CD14-positive monocyte (primary cell): ENCODE measurements around the gene PTGDS. TPM values are rescaled to one million over a fixed set of nuclear protein-coding genes. Genes with fewer than 3 reads are reported as not detected.

Experiments
- DNase-seq, 3 donors: peaks; one replicate each; pipeline ENCODE4 v3.0.0-alpha.2; 2011 to 2022
- H2AFZ ChIP-seq: 2 replicates; pipeline ENCODE4 v1.6.0; 2012; ENCODE audit warnings: mild to moderate bottlenecking, low read depth, low read length, inconsistent platforms; ENCODE audit not compliant: insufficient read depth, poor library complexity, severe bottlenecking
- H3K27ac ChIP-seq, 2 donors: 1 replicate in 1 of 2; 2 replicates in 1 of 2; pipeline ENCODE4 v1.5.1; 2012 to 2013; ENCODE audit warnings: low read length in 2 of 2, control low read depth in 1 of 2, inconsistent platforms in 1 of 2, low read depth in 1 of 2, mild to moderate bottlenecking in 1 of 2
- H3K27me3 ChIP-seq, 2 donors: one replicate each; pipeline versions ENCODE4 v1.6.0 to v1.6.1; 2011 to 2013; ENCODE audit warnings: low read length in 2 of 2; ENCODE audit not compliant: control insufficient read depth in 2 of 2, insufficient read depth in 2 of 2
- H3K36me3 ChIP-seq, 2 donors: replicated peaks in 1 of 2; 1 replicate in 1 of 2; 2 replicates in 1 of 2; pipeline versions ENCODE4 v1.5.1 to v1.6.1; 2012 to 2013; ENCODE audit warnings: low read length in 2 of 2, control low read depth in 1 of 2, inconsistent platforms in 1 of 2, mild to moderate bottlenecking in 1 of 2; ENCODE audit not compliant: insufficient read depth in 2 of 2, control insufficient read depth in 1 of 2
- H3K4me1 ChIP-seq, 2 donors: 1 replicate in 1 of 2; 2 replicates in 1 of 2; pipeline versions ENCODE4 v1.5.1 to v1.6.1; 2012 to 2013; ENCODE audit warnings: low read length in 2 of 2, control low read depth in 1 of 2, inconsistent platforms in 1 of 2, mild to moderate bottlenecking in 1 of 2, moderate library complexity in 1 of 2; ENCODE audit not compliant: insufficient read depth in 2 of 2, control insufficient read depth in 1 of 2
- H3K4me2 ChIP-seq: replicated peaks from 2 replicates; pipeline ENCODE3; 2012; ENCODE audit warnings: low read length, moderate library complexity, mild to moderate bottlenecking; ENCODE audit not compliant: poor library complexity, severe bottlenecking; ENCODE audit errors: extremely low read depth
- H3K4me3 ChIP-seq, 3 experiments: fragments of 200-600 bp in 1 of 3; sonication (generic) in 1 of 3; replicated peaks in 1 of 3; 1 replicate in 2 of 3; 2 replicates in 1 of 3; pipeline ENCODE4 v1.5.1; 2011 to 2013; ENCODE audit warnings: low read length in 3 of 3, mild to moderate bottlenecking in 3 of 3, control low read depth in 2 of 3, low read depth in 2 of 3, inconsistent platforms in 1 of 3, moderate library complexity in 1 of 3
- H3K79me2 ChIP-seq: 2 replicates; pipeline ENCODE4 v1.6.0; 2012; ENCODE audit warnings: mild to moderate bottlenecking, control low read depth, inconsistent platforms, low read length, moderate library complexity; ENCODE audit not compliant: insufficient read depth
- H3K9ac ChIP-seq: 2 replicates; pipeline ENCODE4 v1.6.0; 2017; ENCODE audit warnings: low read length, mild to moderate bottlenecking; ENCODE audit not compliant: insufficient read depth, poor library complexity, severe bottlenecking
- H3K9me3 ChIP-seq, 2 donors: replicated peaks in 1 of 2; 1 replicate in 1 of 2; 2 replicates in 1 of 2; pipeline versions ENCODE4 v1.5.1 to v1.6.1; 2012 to 2013; ENCODE audit warnings: low read length in 2 of 2, control low read depth in 1 of 2; ENCODE audit not compliant: control insufficient read depth in 1 of 2, insufficient read depth in 1 of 2
- H4K20me1 ChIP-seq: 2 replicates; pipeline ENCODE4 v1.6.0; 2012; ENCODE audit warnings: mild to moderate bottlenecking, low read length, control low read depth, moderate library complexity; ENCODE audit not compliant: insufficient read depth
- H3K27ac Mint-ChIP-seq, 7 donors: one replicate each; pipeline ENCODE4 v1.8.0; 2020; ENCODE audit warnings: mild to moderate bottlenecking in 7 of 7, mixed read lengths in 7 of 7, moderate library complexity in 6 of 7, inconsistent platforms in 2 of 7
- H3K27me3 Mint-ChIP-seq, 3 donors: one replicate each; pipeline ENCODE4 v1.8.0; 2021 to 2022; ENCODE audit warnings: low read depth in 3 of 3, mild to moderate bottlenecking in 3 of 3, mixed read lengths in 3 of 3, moderate library complexity in 3 of 3, inconsistent platforms in 1 of 3
- H3K36me3 Mint-ChIP-seq, 2 donors: one replicate each; pipeline ENCODE4 v1.8.0; 2020; ENCODE audit warnings: mixed read lengths in 2 of 2, inconsistent platforms in 1 of 2, mild to moderate bottlenecking in 1 of 2
- H3K4me1 Mint-ChIP-seq: one replicate; pipeline ENCODE4 v1.8.0; 2020; ENCODE audit warnings: mild to moderate bottlenecking, mixed read lengths
- H3K4me3 Mint-ChIP-seq, 2 donors: one replicate each; pipeline ENCODE4 v1.8.0; 2020; ENCODE audit warnings: mild to moderate bottlenecking in 2 of 2, mixed read lengths in 2 of 2, moderate library complexity in 1 of 2
- H3K9me3 Mint-ChIP-seq, 7 donors: one replicate each; pipeline ENCODE4 v1.8.0; 2020 to 2022; ENCODE audit warnings: mixed read lengths in 7 of 7, mild to moderate bottlenecking in 6 of 7, moderate library complexity in 6 of 7, inconsistent platforms in 2 of 7
- WGBS: methylation state at CpG from one replicate; pipeline ENCODE4 v1.1.5; 2013; ENCODE audit warnings: missing lambda C conversion rate; ENCODE audit not compliant: insufficient coverage; 5-methylcytosine and 5-hydroxymethylcytosine counted together
- intact Hi-C, 2 donors: fragments of 100-400 bp; cut with micrococcal nuclease; formaldehyde crosslinking; loops; one replicate each; pipeline versions ENCODE4 v1.15.0 to v1.15.1; 2023
- polyA plus RNA-seq, 3 donors: library from polyadenylated mRNA; depleted of rRNA in 1 of 3; unstranded in 2 of 3; stranded (reverse) in 1 of 3; fragments of 300-500 nt in 2 of 3; fragments of >200 nt in 1 of 3; fragmentation: Illumina TruSeq in 2 of 3; gene quantifications; 1 replicate in 2 of 3; 2 replicates in 1 of 3; pipeline ENCODE4 v1.2.3, GENCODE V29; 2012 to 2021
- TF ChIP-seq, protein P1 (sequence below): fragments of 200-600 bp; IDR thresholded peaks from one replicate; pipeline ENCODE4 v1.8.0; 2022; ENCODE audit warnings: antibody characterized with exemption, mild to moderate bottlenecking

PTGDS gene
- polyA plus RNA-seq, 3 donors = 0.34 to 1.5 TPM; not detected in 1

DNA sequence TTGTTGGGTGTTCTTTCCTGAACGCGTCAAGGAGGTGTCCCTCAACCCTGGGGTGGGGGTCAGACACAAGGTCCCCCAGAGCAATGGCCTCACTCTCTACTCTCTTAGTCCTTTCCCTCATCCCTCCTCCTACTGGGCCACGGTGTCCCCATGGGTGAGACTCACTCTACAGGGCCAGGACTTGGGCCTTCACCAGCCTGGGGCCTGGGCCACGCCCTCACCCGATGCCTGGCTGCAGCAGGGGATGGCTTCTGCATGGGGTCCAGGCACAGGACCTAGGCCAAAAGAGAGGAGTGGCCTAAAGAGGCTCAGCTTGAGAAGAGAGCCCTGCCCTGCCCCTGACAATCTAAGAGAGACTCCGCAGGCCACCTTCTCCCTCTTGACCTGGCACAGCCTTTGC, 19.4 kb upstream of the PTGDS start:
- Histone ChIP-seq H3K4me2 (no peak overlapping the region), H3K9ac (no peak overlapping the region), H3K27ac (no peak overlapping the region), H3K27me3 (no peaks in the 10 kb centered on the region), H3K4me3 (no peak overlapping the region), H4K20me1 (no peaks in the 10 kb centered on the region), H3K4me1 (no peaks in the 10 kb centered on the region), H3K9me3 (no peaks in the 10 kb centered on the region), H3K79me2 (no peaks in the 10 kb centered on the region), H3K36me3 (no peaks in the 10 kb centered on the region), H2AFZ (no peak overlapping the region)
- intact Hi-C loops = no loop called here
- peaks cover 0 to 5% (median 3%) of the 10 kb centered on the region in 7 donors for H3K9me3 Mint-ChIP-seq
- no peaks in the 10 kb centered on the region for H3K4me1 Mint-ChIP-seq
- TF ChIP-seq, protein P1, sequence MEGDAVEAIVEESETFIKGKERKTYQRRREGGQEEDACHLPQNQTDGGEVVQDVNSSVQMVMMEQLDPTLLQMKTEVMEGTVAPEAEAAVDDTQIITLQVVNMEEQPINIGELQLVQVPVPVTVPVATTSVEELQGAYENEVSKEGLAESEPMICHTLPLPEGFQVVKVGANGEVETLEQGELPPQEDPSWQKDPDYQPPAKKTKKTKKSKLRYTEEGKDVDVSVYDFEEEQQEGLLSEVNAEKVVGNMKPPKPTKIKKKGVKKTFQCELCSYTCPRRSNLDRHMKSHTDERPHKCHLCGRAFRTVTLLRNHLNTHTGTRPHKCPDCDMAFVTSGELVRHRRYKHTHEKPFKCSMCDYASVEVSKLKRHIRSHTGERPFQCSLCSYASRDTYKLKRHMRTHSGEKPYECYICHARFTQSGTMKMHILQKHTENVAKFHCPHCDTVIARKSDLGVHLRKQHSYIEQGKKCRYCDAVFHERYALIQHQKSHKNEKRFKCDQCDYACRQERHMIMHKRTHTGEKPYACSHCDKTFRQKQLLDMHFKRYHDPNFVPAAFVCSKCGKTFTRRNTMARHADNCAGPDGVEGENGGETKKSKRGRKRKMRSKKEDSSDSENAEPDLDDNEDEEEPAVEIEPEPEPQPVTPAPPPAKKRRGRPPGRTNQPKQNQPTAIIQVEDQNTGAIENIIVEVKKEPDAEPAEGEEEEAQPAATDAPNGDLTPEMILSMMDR = no peak
- no peak overlapping the region for H3K4me3 Mint-ChIP-seq
- no peak for DNase-seq
- no peaks in the 10 kb centered on the region for H3K36me3 Mint-ChIP-seq
- WGBS = 88% methylated on average over 4 of the region's 6 CpGs
- H3K27ac Mint-ChIP-seq = no peak overlapping the region
- peaks cover 0 to 8% (median 2%) of the 10 kb centered on the region in 3 donors for H3K27me3 Mint-ChIP-seq

DNA sequence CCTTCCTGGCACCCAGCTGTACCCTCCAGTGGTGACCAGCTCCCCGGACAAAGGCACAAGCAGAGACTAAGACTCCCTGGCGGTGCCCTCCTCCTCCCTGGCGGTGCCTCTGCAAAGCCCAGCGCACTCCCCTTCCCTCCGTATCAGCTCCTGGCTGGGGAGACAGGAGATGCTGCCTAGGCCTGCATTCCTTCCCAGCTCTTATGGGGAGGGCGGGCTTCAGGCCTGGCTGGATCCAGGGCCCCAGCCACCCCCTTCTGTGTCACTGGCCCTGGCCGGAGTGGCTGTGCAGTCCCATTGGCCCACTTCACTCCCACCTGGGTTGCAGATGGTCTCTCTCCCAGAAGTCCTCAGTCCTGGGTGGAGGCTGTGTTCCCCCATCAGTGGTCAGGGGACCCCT, 18.8 kb upstream of the PTGDS start:
- TF ChIP-seq, protein P1 = no peak
- DNase-seq = no peak
- no peak overlapping the region for H3K4me3 Mint-ChIP-seq
- no peaks in the 10 kb centered on the region for H3K27me3 ChIP-seq
- H3K27me3 Mint-ChIP-seq = peaks cover 0 to 8% (median 2%) of the 10 kb centered on the region in 3 donors
- H3K9ac ChIP-seq = no peak overlapping the region
- no peaks in the 10 kb centered on the region for H3K4me1 ChIP-seq
- no peak overlapping the region for H2AFZ ChIP-seq
- WGBS = 95% methylated on average over 7 of the region's 7 CpGs
- H3K36me3 Mint-ChIP-seq = no peaks in the 10 kb centered on the region
- intact Hi-C loops = no loop called here
- H3K27ac Mint-ChIP-seq = no peak overlapping the region
- no peaks in the 10 kb centered on the region for H4K20me1 ChIP-seq
- H3K36me3 ChIP-seq = no peaks in the 10 kb centered on the region
- no peaks in the 10 kb centered on the region for H3K79me2 ChIP-seq
- H3K4me3 ChIP-seq = no peak overlapping the region
- peaks cover 0 to 5% (median 3%) of the 10 kb centered on the region in 7 donors for H3K9me3 Mint-ChIP-seq
- H3K9me3 ChIP-seq = no peaks in the 10 kb centered on the region
- no peaks in the 10 kb centered on the region for H3K4me1 Mint-ChIP-seq
- H3K4me2 ChIP-seq = no peak overlapping the region
- no peak overlapping the region for H3K27ac ChIP-seq
